H9 (cell line): ENCODE results near the gene ZC3H8. TPM values are rescaled to one million over a fixed set of nuclear protein-coding genes. Genes with fewer than 3 reads are reported as not detected.

Experiments used
- DNase-seq: peaks from one replicate; pipeline ENCODE4 v3.0.0-alpha.2; 2017
- H2AFZ ChIP-seq: one replicate; pipeline ENCODE4 v1.6.1; 2013; ENCODE audit warnings: mild to moderate bottlenecking, low read length, control low read depth, moderate library complexity
- H2AK5ac ChIP-seq: 2 replicates; pipeline ENCODE4 v1.6.1; 2013; ENCODE audit warnings: low read length, control low read depth, mixed read lengths; ENCODE audit not compliant: insufficient read length
- H2BK120ac ChIP-seq: one replicate; pipeline ENCODE4 v1.6.1; 2013; ENCODE audit warnings: low read depth, mild to moderate bottlenecking, low read length, control low read depth, inconsistent platforms; ENCODE audit not compliant: poor library complexity, severe bottlenecking
- H2BK12ac ChIP-seq: 2 replicates; pipeline ENCODE4 v1.6.1; 2013; ENCODE audit warnings: low read length, control low read depth, mixed read lengths, low read depth; ENCODE audit not compliant: insufficient read length
- H2BK15ac ChIP-seq: 2 replicates; pipeline ENCODE4 v1.6.1; 2013; ENCODE audit warnings: low read depth, low read length, control low read depth
- H2BK20ac ChIP-seq: one replicate; pipeline ENCODE4 v1.6.1; 2013; ENCODE audit warnings: low read depth, mild to moderate bottlenecking, low read length, control low read depth, inconsistent platforms; ENCODE audit not compliant: poor library complexity, severe bottlenecking
- H2BK5ac ChIP-seq: 2 replicates; pipeline ENCODE4 v1.6.1; 2013; ENCODE audit warnings: low read length, control low read depth, mixed read lengths; ENCODE audit not compliant: insufficient read length
- H3K14ac ChIP-seq: 2 replicates; pipeline ENCODE4 v1.6.1; 2013; ENCODE audit warnings: low read length, control low read depth; ENCODE audit not compliant: insufficient read depth
- H3K18ac ChIP-seq: 2 replicates; pipeline ENCODE4 v1.6.1; 2013; ENCODE audit warnings: low read depth, mild to moderate bottlenecking, mixed read lengths, low read length, control low read depth; ENCODE audit not compliant: insufficient read length
- H3K23ac ChIP-seq: 2 replicates; pipeline ENCODE4 v1.6.1; 2013; ENCODE audit warnings: low read length, control low read depth, mixed read lengths, low read depth; ENCODE audit not compliant: insufficient read length
- H3K23me2 ChIP-seq: 2 replicates; pipeline ENCODE4 v1.6.1; 2013; ENCODE audit warnings: low read depth, mild to moderate bottlenecking, mixed read lengths, low read length, control low read depth; ENCODE audit not compliant: insufficient read length, poor library complexity, severe bottlenecking
- H3K27ac ChIP-seq: 2 replicates; pipeline ENCODE4 v1.5.1; 2013; ENCODE audit warnings: low read length, control low read depth, mixed read lengths, low read depth; ENCODE audit not compliant: insufficient read length
- H3K27me3 ChIP-seq: 2 replicates; pipeline ENCODE4 v1.6.1; 2013; ENCODE audit warnings: low read length, control low read depth, inconsistent platforms; ENCODE audit not compliant: insufficient read depth
- H3K4ac ChIP-seq: 2 replicates; pipeline ENCODE4 v1.6.1; 2013; ENCODE audit warnings: low read depth, mild to moderate bottlenecking, control low read depth, inconsistent platforms, low read length, moderate library complexity
- H3K4me1 ChIP-seq: 2 replicates; pipeline ENCODE4 v1.6.1; 2013; ENCODE audit warnings: low read length, control low read depth, inconsistent platforms; ENCODE audit not compliant: insufficient read depth
- H3K4me2 ChIP-seq: 2 replicates; pipeline ENCODE4 v1.6.1; 2013; ENCODE audit warnings: low read length, control low read depth, mixed read lengths; ENCODE audit not compliant: insufficient read length, insufficient read depth
- H3K56ac ChIP-seq: 2 replicates; pipeline ENCODE4 v1.6.1; 2013; ENCODE audit warnings: low read depth, mild to moderate bottlenecking, mixed read lengths, low read length, control low read depth; ENCODE audit not compliant: insufficient read length
- H3K79me1 ChIP-seq: 2 replicates; pipeline ENCODE4 v1.6.1; 2013; ENCODE audit warnings: low read depth, mild to moderate bottlenecking, moderate library complexity, low read length, control low read depth, inconsistent platforms; ENCODE audit not compliant: insufficient read depth, poor library complexity, severe bottlenecking
- H3K79me2 ChIP-seq: 2 replicates; pipeline ENCODE4 v1.6.1; 2013; ENCODE audit warnings: low read length, control low read depth, inconsistent platforms; ENCODE audit not compliant: insufficient read depth
- H3K9ac ChIP-seq: 2 replicates; pipeline ENCODE4 v1.6.1; 2013; ENCODE audit warnings: low read length, control low read depth, mixed read lengths; ENCODE audit not compliant: insufficient read length; ENCODE audit errors: extremely low read depth
- H3K9me3 ChIP-seq: one replicate; pipeline ENCODE4 v1.6.1; 2013; ENCODE audit warnings: low read depth, low read length, inconsistent platforms; ENCODE audit not compliant: control insufficient read depth
- H3T11ph ChIP-seq: one replicate; pipeline ENCODE4 v1.6.1; 2013; ENCODE audit warnings: mild to moderate bottlenecking, low read length, control low read depth, inconsistent platforms
- H4K20me1 ChIP-seq: one replicate; pipeline ENCODE4 v1.6.1; 2013; ENCODE audit not compliant: control insufficient read depth, insufficient read length, insufficient read depth
- H4K5ac ChIP-seq: 2 replicates; pipeline ENCODE4 v1.6.1; 2013; ENCODE audit warnings: low read depth, mild to moderate bottlenecking, mixed read lengths, low read length, control low read depth; ENCODE audit not compliant: insufficient read length
- H4K8ac ChIP-seq: replicated peaks from 2 replicates; pipeline ENCODE4 v1.6.1; 2013; ENCODE audit warnings: low read length, control low read depth, mixed read lengths, low read depth; ENCODE audit not compliant: insufficient read length
- H4K91ac ChIP-seq: 2 replicates; pipeline ENCODE4 v1.6.1; 2013; ENCODE audit warnings: low read depth, mild to moderate bottlenecking, moderate library complexity, mixed read lengths, low read length, control low read depth; ENCODE audit not compliant: insufficient read length
- H3K27ac Mint-ChIP-seq, 3 experiments: 2 replicates in 2 of 3; 3 replicates in 1 of 3; pipeline ENCODE4 v1.8.0; 2020 to 2021; ENCODE audit warnings: mixed read lengths in 3 of 3, mild to moderate bottlenecking in 1 of 3, moderate library complexity in 1 of 3
- H3K27me3 Mint-ChIP-seq: 2 replicates; pipeline ENCODE4 v1.8.0; 2021; ENCODE audit warnings: low read depth, mild to moderate bottlenecking, moderate library complexity, mixed read lengths
- H3K36me3 Mint-ChIP-seq, 3 experiments: 2 replicates in 2 of 3; 3 replicates in 1 of 3; pipeline ENCODE4 v1.8.0; 2020 to 2021; ENCODE audit warnings: low read depth in 3 of 3, mixed read lengths in 3 of 3; ENCODE audit not compliant: insufficient read depth in 1 of 3
- H3K4me1 Mint-ChIP-seq, 2 experiments: 2 replicates each; pipeline ENCODE4 v1.8.0; 2020; ENCODE audit warnings: mixed read lengths in 2 of 2
- H3K4me3 Mint-ChIP-seq, 2 experiments: 2 replicates in 1 of 2; 3 replicates in 1 of 2; pipeline ENCODE4 v1.8.0; 2020 to 2021; ENCODE audit warnings: mild to moderate bottlenecking in 2 of 2, mixed read lengths in 2 of 2, moderate library complexity in 1 of 2
- H3K9me3 Mint-ChIP-seq, 2 experiments: 2 replicates in 1 of 2; 3 replicates in 1 of 2; pipeline ENCODE4 v1.8.0; 2020; ENCODE audit warnings: mild to moderate bottlenecking in 2 of 2, mixed read lengths in 2 of 2, moderate library complexity in 1 of 2
- CTCF ChIP-seq: fragments of 200-600 bp; sonication (generic); conservative IDR thresholded peaks from 3 replicates; pipeline ENCODE4 v1.8.0; 2021; ENCODE audit warnings: antibody characterized with exemption, mild to moderate bottlenecking
- WGBS: extraction: QIAGEN DNeasy Blood & Tissue Kit; methylation state at CpG from one replicate; pipeline ENCODE4 v1.1.7; 2013; ENCODE audit warnings: missing lambda C conversion rate, low lambda C conversion rate, mixed read lengths; ENCODE audit not compliant: insufficient read length; ENCODE audit errors: extremely low coverage; 5-methylcytosine and 5-hydroxymethylcytosine counted together
- total RNA-seq: library from RNA; stranded (reverse); gene quantifications from 2 replicates; pipeline ENCODE4 v1.2.1, GENCODE V29; 2021

The ZC3H8 gene
- total RNA-seq, 1 experiment from 2014 or later, result 6.9 TPM

- Mint-ChIP-seq H3K27me3 (peaks cover 1% of the 10 kb centered on the region), H3K36me3 (no peaks in the 10 kb centered on the region), H3K27ac (no peak overlapping the region), H3K4me1 (peaks cover 2 to 7% of the 10 kb centered on the region in 2 experiments; a peak in 1 of 4 replicates), H3K9me3 (no peaks in the 10 kb centered on the region), H3K4me3 (no peak overlapping the region)
- DNase-seq, result no peak
- no peak overlapping the region for H3K56ac ChIP-seq
- no peak overlapping the region for H3K23ac ChIP-seq
- H3K79me2 ChIP-seq, result no peaks in the 10 kb centered on the region
- H3K9me3 ChIP-seq, result no peaks in the 10 kb centered on the region
- H3K14ac ChIP-seq, result no peak overlapping the region
- H3K9ac ChIP-seq, result no peak overlapping the region
- no peak overlapping the region for H2BK20ac ChIP-seq
- no peak overlapping the region for H3K18ac ChIP-seq
- no peak overlapping the region for H4K91ac ChIP-seq
- H3K27me3 ChIP-seq, result no peaks in the 10 kb centered on the region
- TF ChIP-seq CTCF, result no peak
- H4K8ac ChIP-seq, result no peak overlapping the region
- H2BK12ac ChIP-seq, result no peak overlapping the region
- no peak overlapping the region for H2BK5ac ChIP-seq
- H3K23me2 ChIP-seq, result no peaks in the 10 kb centered on the region
- no peak overlapping the region for H2AK5ac ChIP-seq
- no peak overlapping the region for H2AFZ ChIP-seq
- no peak overlapping the region for H3T11ph ChIP-seq
- H3K79me1 ChIP-seq, result no peaks in the 10 kb centered on the region
- H4K20me1 ChIP-seq, result no peaks in the 10 kb centered on the region
- H2BK120ac ChIP-seq, result no peak overlapping the region
- no CpG with 5 or more reads among the region's 14 CpGs for WGBS
- no peak overlapping the region for H3K4me2 ChIP-seq
- no peak overlapping the region for H3K27ac ChIP-seq
- no peak overlapping the region for H2BK15ac ChIP-seq
- no peaks in the 10 kb centered on the region for H3K4me1 ChIP-seq
- no peak overlapping the region for H4K5ac ChIP-seq
- H3K4ac ChIP-seq, result no peak overlapping the region
Measured at GRCh38 chr2:112166806-112167499, 87.9 kb downstream of the ZC3H8 start.
